GM12878 (cell line): Measurements from ENCODE around the gene CRYBB1. TPM values are rescaled to one million over a fixed set of nuclear protein-coding genes. Genes with fewer than 3 reads are reported as not detected.

ENCODE experiments used
- ATF2 ChIP-seq: IDR thresholded peaks from 2 replicates; pipeline ENCODE4 v1.6.1; 2012; ENCODE audit warnings: low read length, inconsistent platforms
- BMI1 ChIP-seq: fragments of 450-650 bp; IDR thresholded peaks from 2 replicates; pipeline ENCODE4 v1.6.1; 2016; ENCODE audit warnings: mild to moderate bottlenecking, moderate library complexity, borderline replicate concordance
- CBX5 ChIP-seq: sonication (generic); IDR thresholded peaks from 2 replicates; pipeline ENCODE4 v1.6.1; 2016; ENCODE audit warnings: low read depth, moderate library complexity, mild to moderate bottlenecking, inconsistent platforms
- CUX1 ChIP-seq: IDR thresholded peaks from 2 replicates; pipeline ENCODE4 v1.6.1; 2012; ENCODE audit warnings: improper control_type of control experiment, low read depth, low read length; ENCODE audit not compliant: insufficient replicate concordance
- IRF4 ChIP-seq: IDR thresholded peaks from 2 replicates; pipeline ENCODE4 v1.6.1; 2011; ENCODE audit warnings: low read depth, low read length
- NRF1 ChIP-seq: conservative IDR thresholded peaks from 2 replicates; pipeline ENCODE4 v1.6.1; 2011; ENCODE audit warnings: mild to moderate bottlenecking, low read depth, low read length, improper control_type of control experiment
- polyA plus RNA-seq, 11 experiments: library from polyadenylated mRNA; depleted of rRNA in 4 of 11; unstranded in 6 of 11; stranded (reverse) in 5 of 11; fragments of >200 nt; fragmentation: Nextera tagmentation in 4 of 11; fragmentation: Illumina TruSeq in 1 of 11; extraction: Ambion mirVana in 4 of 11; extraction: Trizol in 1 of 11; gene quantifications; 1 replicate in 1 of 11; 2 replicates in 10 of 11; pipeline versions ENCODE4 v1.2.1 to v1.2.3, GENCODE V29; 2011 to 2016; ENCODE audit warnings: inconsistent platforms in 2 of 11, missing spikeins in 2 of 11, low read depth in 1 of 11
- total RNA-seq, 4 experiments: library from RNA; depleted of rRNA in 3 of 4; stranded (reverse); fragments of >200 nt in 3 of 4; fragmentation: Illumina TruSeq in 1 of 4; extraction: Trizol in 1 of 4; gene quantifications; 2 replicates each; pipeline versions ENCODE4 v1.2.1 to v1.2.3, GENCODE V29; 2013 to 2021

The CRYBB1 gene
- total and polyA plus RNA-seq, 10 of the 15 experiments (the other 5 are each of a cell fraction or from before 2014, with no cell fraction given) = 0.09 to 0.64 (median 0.23) TPM; not detected in 5

GRCh38 chr22:26646158-26646557 lies 28.3 kb upstream of the CRYBB1 start (continued):
- TF ChIP-seq NRF1 = no peak
- no peak for TF ChIP-seq IRF4
- no peak for TF ChIP-seq ATF2
- TF ChIP-seq CBX5 = no peak
- no peak for TF ChIP-seq CUX1
- TF ChIP-seq BMI1 = no peak
